Urothelium cell line (cell line): ENCODE results near the gene SLC4A2.

Experiments used
- DNase-seq: peaks from one replicate; pipeline ENCODE4 v3.0.0; 2011; ENCODE audit warnings: low spot score, mixed read lengths
- FAIRE-seq: peaks from 2 replicates; lab custom pipeline; 2011; peaks lifted over from hg19 to GRCh38; lab: Jason Lieb, UNC

SLC4A2 gene

GRCh38 chr7:151091431-151091830 lies 32.0 kb downstream of the SLC4A2 start:
- no peak for DNase-seq
- FAIRE-seq: no peak

- DNase-seq (no peak), FAIRE-seq (no peak)
Measured at GRCh38 chr7:151091988-151092387, 32.6 kb downstream of the SLC4A2 start.

- FAIRE-seq (no peak), DNase-seq (no peak)
Measured at GRCh38 chr7:151093748-151094147, 34.4 kb downstream of the SLC4A2 start.

- no peak for FAIRE-seq
Measured at GRCh38 chr7:151094675-151095074, 35.3 kb downstream of the SLC4A2 start.

GRCh38 chr7:151095123-151095797 lies 35.9 kb downstream of the SLC4A2 start:
- FAIRE-seq (no peak), DNase-seq (no peak)

More at GRCh38 chr7:151094675-151095074, 35.3 kb downstream of the SLC4A2 start:
- no peak for DNase-seq

- FAIRE-seq (no peak), DNase-seq (no peak)
Measured at GRCh38 chr7:151095828-151096475, 36.6 kb downstream of the SLC4A2 start.

GRCh38 chr7:151099486-151100211 lies 40.3 kb downstream of the SLC4A2 start:
- no peak for FAIRE-seq
- DNase-seq: no peak

GRCh38 chr7:151100921-151101320 lies 41.5 kb downstream of the SLC4A2 start:
- no peak for DNase-seq
- FAIRE-seq: no peak

GRCh38 chr7:151101621-151102396 lies 42.4 kb downstream of the SLC4A2 start:
- DNase-seq: no peak
- FAIRE-seq: no peak

GRCh38 chr7:151102991-151103390 lies 43.6 kb downstream of the SLC4A2 start:
- FAIRE-seq (no peak), DNase-seq (no peak)

- FAIRE-seq (no peak), DNase-seq (no peak)
Measured at GRCh38 chr7:151103973-151104372, 44.6 kb downstream of the SLC4A2 start.

- no peak for FAIRE-seq
- DNase-seq: no peak
Measured at GRCh38 chr7:151104411-151105235, 45.2 kb downstream of the SLC4A2 start.

GRCh38 chr7:151107882-151108281 lies 48.5 kb downstream of the SLC4A2 start:
- FAIRE-seq (no peak), DNase-seq (no peak)

- no peak for FAIRE-seq
- no peak for DNase-seq
Measured at GRCh38 chr7:151109094-151110048, 50.0 kb downstream of the SLC4A2 start.

- FAIRE-seq: no peak
- DNase-seq: no peak
Measured at GRCh38 chr7:151110236-151110940, 51.0 kb downstream of the SLC4A2 start.

GRCh38 chr7:151110941-151111645 lies 51.7 kb downstream of the SLC4A2 start:
- DNase-seq (peak; percentile 48), FAIRE-seq (no peak)

GRCh38 chr7:151113344-151114150 lies 54.2 kb downstream of the SLC4A2 start:
- DNase-seq (peak; percentile 52), FAIRE-seq (no peak)
